Natural killer cell (primary cell): ENCODE measurements around the gene RAI1. TPM values are rescaled to one million over a fixed set of nuclear protein-coding genes. Genes with fewer than 3 reads are reported as not detected.

Source experiments
- ATAC-seq, 3 donors: fragments of 150-1000 bp in 2 of 3; fragments of 200-7000 bp in 1 of 3; cut with Tn5 transposase; 1 replicate in 1 of 3; 2 replicates in 2 of 3; pipeline ENCODE4 v1.10.0; 2021; ENCODE audit warnings: mild to moderate bottlenecking in 2 of 3, moderate library complexity in 2 of 3
- DNase-seq, 2 donors: peaks; one replicate each; pipeline versions ENCODE4 v3.0.0 to v3.0.0-alpha.2; 2013 to 2021; ENCODE audit warnings: mixed read lengths in 1 of 2
- H3K27ac ChIP-seq: one replicate; pipeline ENCODE4 v1.5.1; 2013; ENCODE audit warnings: mild to moderate bottlenecking, low read length
- H3K27me3 ChIP-seq: one replicate; pipeline ENCODE4 v1.6.1; 2013; ENCODE audit warnings: low read length; ENCODE audit not compliant: control insufficient read depth, insufficient read depth
- H3K36me3 ChIP-seq: one replicate; pipeline ENCODE4 v1.6.1; 2013; ENCODE audit warnings: low read length; ENCODE audit not compliant: control insufficient read depth, insufficient read depth
- H3K4me1 ChIP-seq: one replicate; pipeline ENCODE4 v1.6.1; 2013; ENCODE audit warnings: low read length; ENCODE audit not compliant: control insufficient read depth, insufficient read depth
- H3K4me3 ChIP-seq: one replicate; pipeline ENCODE4 v1.5.1; 2013; ENCODE audit warnings: low read length
- H3K9me3 ChIP-seq: one replicate; pipeline ENCODE4 v1.6.1; 2013; ENCODE audit warnings: low read length; ENCODE audit not compliant: control insufficient read depth, insufficient read depth
- H3K27ac Mint-ChIP-seq, 2 donors: one replicate each; pipeline ENCODE4 v1.8.0; 2022; ENCODE audit warnings: mild to moderate bottlenecking in 2 of 2, mixed read lengths in 2 of 2, moderate library complexity in 1 of 2
- H3K27me3 Mint-ChIP-seq, 2 donors: one replicate each; pipeline ENCODE4 v1.8.0; 2022; ENCODE audit warnings: low read depth in 2 of 2, mixed read lengths in 2 of 2
- H3K36me3 Mint-ChIP-seq: one replicate; pipeline ENCODE4 v1.8.0; 2022; ENCODE audit warnings: mixed read lengths
- H3K4me1 Mint-ChIP-seq, 2 donors: one replicate each; pipeline ENCODE4 v1.8.0; 2022; ENCODE audit warnings: mixed read lengths in 2 of 2
- H3K4me3 Mint-ChIP-seq: one replicate; pipeline ENCODE4 v1.8.0; 2022; ENCODE audit warnings: mild to moderate bottlenecking, moderate library complexity, mixed read lengths
- H3K9me3 Mint-ChIP-seq, 2 donors: one replicate each; pipeline ENCODE4 v1.8.0; 2022; ENCODE audit warnings: mixed read lengths in 2 of 2
- CTCF ChIP-seq: fragments of 200-600 bp; IDR thresholded peaks from one replicate; pipeline ENCODE4 v1.8.0; 2022; ENCODE audit warnings: antibody characterized with exemption
- WGBS: methylation state at CpG from one replicate; pipeline ENCODE4 v1.1.7; 2013; ENCODE audit warnings: missing lambda C conversion rate; ENCODE audit not compliant: insufficient coverage; 5-methylcytosine and 5-hydroxymethylcytosine counted together
- intact Hi-C: fragments of 100-400 bp; cut with micrococcal nuclease; formaldehyde crosslinking; loops from one replicate; pipeline ENCODE4 v1.14.2; 2022
- total RNA-seq, 4 donors: library from RNA; stranded (reverse); fragments of 120-200 nt in 1 of 4; gene quantifications; one replicate each; pipeline versions ENCODE4 v1.2.3 to v1.2.4, GENCODE V29; 2013 to 2022

RAI1 gene
- total RNA-seq, 3 donors from 2014 or later (not counting 1 experiment from before 2014, with no cell fraction given) = 39.8 to 55.0 (median 49.4) TPM

GRCh38 chr17:17813725-17814095, 132.5 kb downstream of the RAI1 start:
- no peaks in the 10 kb centered on the region for H3K9me3 Mint-ChIP-seq
- Histone ChIP-seq H3K4me1 (peaks cover 17% of the 10 kb centered on the region), H3K27ac (no peak overlapping the region), H3K27me3 (no peaks in the 10 kb centered on the region), H3K9me3 (no peaks in the 10 kb centered on the region), H3K36me3 (peaks cover 30% of the 10 kb centered on the region), H3K4me3 (no peak overlapping the region)
- TF ChIP-seq CTCF = no peak
- H3K27me3 Mint-ChIP-seq = no peaks in the 10 kb centered on the region
- ATAC-seq (no peak), DNase-seq (no peak)
- intact Hi-C loops = no loop called here
- 94% methylated on average over 16 of the region's 16 CpGs for WGBS
- no peak overlapping the region for H3K4me3 Mint-ChIP-seq
- H3K4me1 Mint-ChIP-seq = peaks cover 4 to 22% of the 10 kb centered on the region in 2 donors
- H3K27ac Mint-ChIP-seq = no peak overlapping the region
- H3K36me3 Mint-ChIP-seq = no peaks in the 10 kb centered on the region

DNA sequence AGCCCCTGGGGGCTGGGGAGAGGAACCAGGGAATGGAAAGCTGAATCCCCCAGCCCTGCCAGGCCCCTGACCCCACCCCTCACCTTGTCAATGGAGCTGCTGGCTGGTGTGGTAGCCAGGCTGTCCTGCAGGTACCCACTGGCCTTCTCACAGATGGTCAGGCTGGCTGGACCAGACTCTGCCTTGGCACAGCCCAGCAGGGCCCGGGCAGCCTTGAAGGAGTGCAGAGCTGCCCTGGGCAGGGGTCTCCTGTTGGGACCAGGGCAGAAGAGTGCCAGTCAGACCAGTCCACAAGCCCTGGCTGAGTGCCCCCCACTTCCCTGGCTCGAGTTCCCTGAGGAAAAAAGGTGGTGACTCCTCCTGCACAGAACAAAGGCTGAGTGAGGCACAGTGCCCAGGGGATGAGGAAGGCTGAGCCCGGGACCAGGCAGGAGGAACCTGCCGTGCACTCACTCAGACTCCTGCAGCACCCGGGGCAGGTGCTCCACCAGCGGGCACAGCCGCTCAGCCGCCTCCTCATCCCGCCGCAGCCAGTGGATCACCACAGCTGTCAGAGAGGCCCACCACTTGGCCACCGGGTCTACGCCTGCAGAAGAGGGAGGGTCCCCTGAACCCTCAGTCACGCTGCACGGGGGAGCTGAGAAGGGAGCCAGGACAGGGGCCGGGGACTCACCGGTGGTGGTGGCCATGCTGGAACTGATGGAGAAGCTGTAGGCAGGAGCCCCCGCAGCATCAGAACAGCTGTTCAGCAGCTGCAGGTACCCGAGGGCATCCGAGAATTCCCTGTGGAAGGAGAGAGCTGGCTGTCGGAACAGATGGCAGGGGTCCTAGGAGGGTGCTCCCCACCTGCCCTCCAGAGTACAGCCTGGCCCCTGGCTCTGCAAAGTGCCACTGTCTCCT, 133.2 kb downstream of the RAI1 start:
- Histone ChIP-seq H3K36me3 (peaks cover 35% of the 10 kb centered on the region), H3K4me1 (peaks cover 17% of the 10 kb centered on the region), H3K27me3 (no peaks in the 10 kb centered on the region), H3K27ac (no peak overlapping the region), H3K9me3 (no peaks in the 10 kb centered on the region), H3K4me3 (no peak overlapping the region)
- H3K36me3 Mint-ChIP-seq = no peaks in the 10 kb centered on the region
- no peaks in the 10 kb centered on the region for H3K27me3 Mint-ChIP-seq
- no peaks in the 10 kb centered on the region for H3K9me3 Mint-ChIP-seq
- TF ChIP-seq CTCF = no peak
- intact Hi-C loops = no loop called here
- WGBS = 95% methylated on average over 20 of the region's 20 CpGs
- ATAC-seq (no peak), DNase-seq (no peak)
- no peak overlapping the region for H3K4me3 Mint-ChIP-seq
- no peak overlapping the region for H3K27ac Mint-ChIP-seq
- H3K4me1 Mint-ChIP-seq = peaks cover 0 to 18% of the 10 kb centered on the region in 2 donors

GRCh38 chr17:17815062-17815406, 133.8 kb downstream of the RAI1 start:
- Mint-ChIP-seq H3K27me3 (no peaks in the 10 kb centered on the region), H3K36me3 (no peaks in the 10 kb centered on the region), H3K9me3 (no peaks in the 10 kb centered on the region), H3K4me1 (peaks cover 0 to 25% of the 10 kb centered on the region in 2 donors), H3K4me3 (no peak overlapping the region), H3K27ac (no peak overlapping the region)
- Histone ChIP-seq H3K36me3 (peaks cover 38% of the 10 kb centered on the region), H3K9me3 (no peaks in the 10 kb centered on the region), H3K27me3 (no peaks in the 10 kb centered on the region), H3K27ac (no peak overlapping the region), H3K4me1 (peaks cover 24% of the 10 kb centered on the region), H3K4me3 (no peak overlapping the region)
- WGBS = 86% methylated on average over 8 of the region's 8 CpGs
- DNase-seq (no peak), ATAC-seq (no peak)
- TF ChIP-seq CTCF = no peak
- intact Hi-C loops = no loop called here
